Endothelial cell of umbilical vein (primary cell): ENCODE data around the gene RIMBP2. TPM values are rescaled to one million over a fixed set of nuclear protein-coding genes. Genes with fewer than 3 reads are reported as not detected.

Experiments used
- BruUV-seq: library from RNA; stranded (reverse); fragments of 400-500 nt; replicated peaks from 2 replicates; lab custom pipeline; 2021; lab: Mats Ljungman, UMichigan
- CTCF ChIA-PET: fragments of 300-600, 350-600 bp; sonication (Branson Sonifier 250); formaldehyde crosslinking; loops from one replicate; lab custom pipeline; 2021; ENCODE audit warnings: antibody characterized with exemption, inconsistent platforms; lab: Charles Lee
- POLR2A ChIA-PET: fragments of 300-600, 350-600 bp; sonication (Branson Sonifier 250); formaldehyde crosslinking; loops from one replicate; lab custom pipeline; 2021; ENCODE audit warnings: antibody characterized with exemption, inconsistent platforms; lab: Charles Lee
- DNase-seq: peaks from one replicate; pipeline ENCODE4 v3.0.0-alpha.2; 2011; ENCODE audit warnings: low read depth, low spot score
- FAIRE-seq: peaks from 2 replicates; lab custom pipeline; 2011; peaks lifted over from hg19 to GRCh38; lab: Jason Lieb, UNC
- H2AFZ ChIP-seq: 2 replicates; pipeline ENCODE4 v1.6.0; 2012; ENCODE audit warnings: low read depth, low read length, control low read depth, inconsistent platforms
- H3K27ac ChIP-seq: 2 replicates; pipeline ENCODE4 v1.5.1; 2011; ENCODE audit warnings: low read depth, mild to moderate bottlenecking, control low read depth, low read length, moderate library complexity; ENCODE audit not compliant: insufficient read depth
- H3K27me3 ChIP-seq, 2 experiments: 2 replicates each; pipeline versions ENCODE4 v1.6.0 to v1.6.1; 2011; ENCODE audit warnings: low read length in 2 of 2, mixed read lengths in 1 of 2; ENCODE audit not compliant: control insufficient read depth in 2 of 2, insufficient read depth in 2 of 2
- H3K36me3 ChIP-seq, 2 experiments: 2 replicates in 1 of 2; 3 replicates in 1 of 2; pipeline ENCODE4 v1.5.1; 2011; ENCODE audit warnings: low read length in 2 of 2, mild to moderate bottlenecking in 1 of 2, moderate library complexity in 1 of 2; ENCODE audit not compliant: control insufficient read depth in 2 of 2, insufficient read depth in 2 of 2; ENCODE audit errors: extremely low read depth in 1 of 2
- H3K4me1 ChIP-seq: 3 replicates; pipeline ENCODE4 v1.5.1; 2011; ENCODE audit warnings: mild to moderate bottlenecking, low read length; ENCODE audit not compliant: control insufficient read depth, insufficient read depth; ENCODE audit errors: extremely low read depth
- H3K4me2 ChIP-seq: 2 replicates; pipeline ENCODE4 v1.6.1; 2011; ENCODE audit warnings: low read length, control low read depth, mixed read lengths; ENCODE audit not compliant: insufficient read depth
- H3K4me3 ChIP-seq, 3 experiments: fragments of 200-600 bp in 1 of 3; sonication (generic), shearing (Covaris generic) in 1 of 3; replicated peaks in 1 of 3; 2 replicates each; pipeline ENCODE4 v1.5.1; 2011 to 2016; ENCODE audit warnings: control low read depth in 3 of 3, low read length in 3 of 3, mild to moderate bottlenecking in 2 of 3, inconsistent platforms in 1 of 3, low read depth in 1 of 3, moderate library complexity in 1 of 3; ENCODE audit not compliant: insufficient read depth in 1 of 3
- H3K79me2 ChIP-seq: 2 replicates; pipeline ENCODE4 v1.6.0; 2012; ENCODE audit warnings: low read length, inconsistent platforms; ENCODE audit not compliant: control insufficient read depth, insufficient read depth
- H3K9ac ChIP-seq: replicated peaks from 2 replicates; pipeline ENCODE3; 2011; ENCODE audit warnings: low read length, control low read depth; ENCODE audit not compliant: insufficient read depth; ENCODE audit errors: extremely low read depth
- H3K9me1 ChIP-seq: replicated peaks from 3 replicates; pipeline ENCODE4 v1.6.0; 2011; ENCODE audit warnings: mild to moderate bottlenecking, low read length; ENCODE audit not compliant: control insufficient read depth, insufficient read depth; ENCODE audit errors: extremely low read depth
- H3K9me3 ChIP-seq: replicated peaks from 2 replicates; pipeline ENCODE4 v1.5.1; 2012; ENCODE audit warnings: low read length, inconsistent platforms; ENCODE audit not compliant: control insufficient read depth, insufficient read depth
- H4K20me1 ChIP-seq: replicated peaks from 2 replicates; pipeline ENCODE3; 2011; ENCODE audit warnings: mild to moderate bottlenecking, low read length; ENCODE audit not compliant: control insufficient read depth, insufficient read depth; ENCODE audit errors: extremely low read depth
- FOS ChIP-seq: IDR thresholded peaks from 2 replicates; pipeline ENCODE4 v1.6.1; 2011; ENCODE audit warnings: mild to moderate bottlenecking, low read length, moderate library complexity, borderline replicate concordance; ENCODE audit not compliant: insufficient read depth
- GATA2 ChIP-seq: IDR thresholded peaks from 2 replicates; pipeline ENCODE4 v1.7.0; 2011; ENCODE audit warnings: low read depth, mild to moderate bottlenecking, moderate library complexity, mixed read lengths, low read length; ENCODE audit not compliant: insufficient read length, insufficient read depth
- JUN ChIP-seq: IDR thresholded peaks from 2 replicates; pipeline ENCODE4 v1.6.1; 2011; ENCODE audit warnings: borderline replicate concordance, low read depth; ENCODE audit not compliant: insufficient read length, insufficient read depth
- POLR2A ChIP-seq: IDR thresholded peaks from 2 replicates; pipeline ENCODE4 v1.6.1; 2012; ENCODE audit warnings: low read depth, mild to moderate bottlenecking, control low read depth, low read length
- dilution Hi-C: fragments of 300-500 bp; cut with MboI; formaldehyde crosslinking; loops from one replicate; pipeline ENCODE4 v1.15.0; 2019; ENCODE audit warnings: low sequenced_read_pairs; ENCODE audit not compliant: extremely low pct_ligation_motif_present
- intact Hi-C: fragments of 100-400 bp; cut with micrococcal nuclease; formaldehyde crosslinking; loops from one replicate; pipeline ENCODE4 v1.10.0; 2022
- polyA plus RNA-seq, 4 experiments: library from polyadenylated mRNA; depleted of rRNA in 3 of 4; stranded (reverse) in 3 of 4; unstranded in 1 of 4; fragments of >200 nt; gene quantifications; 2 replicates each; pipeline versions ENCODE4 v1.2.1 to v1.2.3, GENCODE V29; 2011 to 2012; ENCODE audit warnings: missing spikeins in 1 of 4
- total RNA-seq: library from RNA; stranded (reverse); gene quantifications from 2 replicates; pipeline ENCODE4 v1.2.3, GENCODE V29; 2021
- TF ChIP-seq, protein P1 (sequence below), 2 donors: IDR thresholded peaks; 1 replicate in 1 of 2; 2 replicates in 1 of 2; pipeline ENCODE4 v1.5.1; 2011; ENCODE audit warnings: low read length in 2 of 2, mild to moderate bottlenecking in 2 of 2, moderate library complexity in 2 of 2, control low read depth in 1 of 2, inconsistent platforms in 1 of 2, low read depth in 1 of 2; ENCODE audit not compliant: insufficient read depth in 1 of 2; ENCODE audit errors: extremely low read depth in 1 of 2
- TF ChIP-seq, protein P2 (sequence below): IDR thresholded peaks from 2 replicates; pipeline ENCODE4 v1.6.1; 2011; ENCODE audit not compliant: insufficient read depth, insufficient read length

RIMBP2 gene
- total and polyA plus RNA-seq, 2 donors (not counting 3 experiments of a cell fraction or from before 2014, with no cell fraction given), result 0.04 TPM; not detected in 1

DNA sequence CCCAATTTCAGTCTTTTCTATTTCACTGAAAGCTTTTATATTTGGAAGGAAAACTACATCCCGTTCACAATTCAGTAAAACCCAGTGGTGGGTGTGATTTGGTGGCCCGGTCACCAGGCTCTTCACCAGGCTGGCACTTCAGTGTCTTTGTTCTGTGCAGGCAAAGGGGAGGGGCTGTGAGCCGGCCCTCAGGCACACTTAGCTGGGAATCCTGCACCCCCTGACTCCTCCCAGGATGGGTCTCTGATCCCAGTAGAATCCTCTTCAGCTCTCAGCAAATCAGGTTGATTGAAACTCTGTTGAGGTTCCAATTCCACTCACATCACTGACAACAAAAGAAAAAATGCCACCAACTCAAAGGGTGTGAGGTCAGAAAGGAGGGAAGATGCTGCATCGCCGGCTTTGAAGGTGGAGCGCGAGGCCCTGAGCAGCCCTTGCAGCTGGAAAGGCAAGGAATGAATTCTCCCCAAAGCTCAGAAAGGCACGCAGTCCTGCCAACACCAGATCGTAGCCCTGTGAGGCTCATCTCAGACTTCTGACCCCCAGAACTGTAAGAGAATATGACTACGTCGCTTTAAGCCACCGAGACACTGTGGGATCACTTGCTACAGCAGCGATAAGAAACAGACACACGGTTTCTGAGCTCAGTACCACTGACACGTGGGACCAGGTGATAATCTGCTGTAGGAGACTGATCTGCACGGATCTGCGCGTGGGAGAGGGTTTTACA is 211.8 kb downstream of the RIMBP2 start:
- Histone ChIP-seq H4K20me1 (no peaks in the 10 kb centered on the region), H3K79me2 (no peaks in the 10 kb centered on the region), H3K9me1 (no peaks in the 10 kb centered on the region), H3K36me3 (no peaks in the 10 kb centered on the region), H3K9ac (no peak overlapping the region), H3K27ac (no peak overlapping the region), H3K27me3 (no peaks in the 10 kb centered on the region), H3K4me1 (no peaks in the 10 kb centered on the region), H2AFZ (no peak overlapping the region), H3K9me3 (peaks cover 7% of the 10 kb centered on the region), H3K4me3 (no peak overlapping the region), H3K4me2 (no peak overlapping the region)
- dilution Hi-C loops (no loop called here), intact Hi-C loops (no loop called here)
- no peak for DNase-seq
- no peak for FAIRE-seq
- no peak for TF ChIP-seq JUN
- TF ChIP-seq FOS, result no peak
- TF ChIP-seq GATA2, result no peak
- no peak for TF ChIP-seq POLR2A
- TF ChIP-seq, protein P1, sequence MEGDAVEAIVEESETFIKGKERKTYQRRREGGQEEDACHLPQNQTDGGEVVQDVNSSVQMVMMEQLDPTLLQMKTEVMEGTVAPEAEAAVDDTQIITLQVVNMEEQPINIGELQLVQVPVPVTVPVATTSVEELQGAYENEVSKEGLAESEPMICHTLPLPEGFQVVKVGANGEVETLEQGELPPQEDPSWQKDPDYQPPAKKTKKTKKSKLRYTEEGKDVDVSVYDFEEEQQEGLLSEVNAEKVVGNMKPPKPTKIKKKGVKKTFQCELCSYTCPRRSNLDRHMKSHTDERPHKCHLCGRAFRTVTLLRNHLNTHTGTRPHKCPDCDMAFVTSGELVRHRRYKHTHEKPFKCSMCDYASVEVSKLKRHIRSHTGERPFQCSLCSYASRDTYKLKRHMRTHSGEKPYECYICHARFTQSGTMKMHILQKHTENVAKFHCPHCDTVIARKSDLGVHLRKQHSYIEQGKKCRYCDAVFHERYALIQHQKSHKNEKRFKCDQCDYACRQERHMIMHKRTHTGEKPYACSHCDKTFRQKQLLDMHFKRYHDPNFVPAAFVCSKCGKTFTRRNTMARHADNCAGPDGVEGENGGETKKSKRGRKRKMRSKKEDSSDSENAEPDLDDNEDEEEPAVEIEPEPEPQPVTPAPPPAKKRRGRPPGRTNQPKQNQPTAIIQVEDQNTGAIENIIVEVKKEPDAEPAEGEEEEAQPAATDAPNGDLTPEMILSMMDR (IDR thresholded peaks at IDR 0.05; ENCODE audit: extremely low read depth in 1 of 2, insufficient read depth in 1 of 2, low read depth in 1 of 2, low read length in 2 of 2), result no peak
- TF ChIP-seq, protein P2, sequence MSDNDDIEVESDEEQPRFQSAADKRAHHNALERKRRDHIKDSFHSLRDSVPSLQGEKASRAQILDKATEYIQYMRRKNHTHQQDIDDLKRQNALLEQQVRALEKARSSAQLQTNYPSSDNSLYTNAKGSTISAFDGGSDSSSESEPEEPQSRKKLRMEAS, result no peak
- ChIA-PET POLR2A (no interaction called here), CTCF (interaction anchor here (1.1 kb wide), 1 partner anchor 9 kb away, joined by 3 read pairs; no protein-coding TSS in a partner anchor)
- no TSS peak for BruUV-seq
